GM21526 (cell line): ENCODE measurements around the gene PTPRZ1.

Source experiments
- ATAC-seq: cut with Tn5 transposase; IDR thresholded peaks from one replicate; pipeline ENCODE4 v1.9.1; 2021; ENCODE audit warnings: moderate library complexity; ENCODE audit not compliant: unreplicated experiment, low FRiP score

Gene PTPRZ1

DNA sequence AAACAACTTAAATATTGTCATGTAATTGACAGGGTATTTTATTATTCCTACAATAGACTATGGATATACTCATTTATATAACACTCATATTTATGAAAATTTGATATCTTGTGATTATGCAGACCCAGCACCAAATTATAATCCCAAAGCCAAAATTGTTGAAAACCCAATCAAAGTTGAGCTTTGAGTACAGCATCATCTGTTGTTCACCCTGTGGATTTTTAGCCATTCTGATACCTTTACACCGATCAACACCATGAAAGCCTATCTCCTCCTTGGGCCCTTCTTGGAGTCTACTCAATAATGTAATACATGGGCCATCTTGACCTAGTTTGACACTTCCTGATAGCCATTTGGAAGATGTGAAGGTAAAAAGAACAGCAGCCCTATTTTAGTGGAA, 221.6 kb downstream of the PTPRZ1 start:
- no peak for ATAC-seq

DNA sequence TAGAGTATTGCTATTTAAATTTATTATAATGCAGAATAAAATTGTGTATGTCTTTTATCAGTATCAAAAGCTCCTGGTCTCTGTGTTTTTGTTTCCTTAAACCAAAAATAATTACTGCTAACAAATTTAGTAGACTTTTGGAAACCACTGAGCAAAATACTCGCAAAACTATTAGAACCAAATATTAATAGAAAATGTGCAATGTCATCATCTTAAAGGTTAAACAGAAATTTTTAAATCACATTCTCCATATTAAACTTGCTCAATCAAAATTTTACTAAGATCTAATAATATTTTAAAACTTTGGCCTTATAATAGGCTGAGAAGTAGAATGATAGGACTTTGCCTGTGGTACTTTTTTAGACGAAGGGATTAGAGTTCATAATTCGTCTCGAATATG, 222.7 kb downstream of the PTPRZ1 start:
- no peak for ATAC-seq

DNA sequence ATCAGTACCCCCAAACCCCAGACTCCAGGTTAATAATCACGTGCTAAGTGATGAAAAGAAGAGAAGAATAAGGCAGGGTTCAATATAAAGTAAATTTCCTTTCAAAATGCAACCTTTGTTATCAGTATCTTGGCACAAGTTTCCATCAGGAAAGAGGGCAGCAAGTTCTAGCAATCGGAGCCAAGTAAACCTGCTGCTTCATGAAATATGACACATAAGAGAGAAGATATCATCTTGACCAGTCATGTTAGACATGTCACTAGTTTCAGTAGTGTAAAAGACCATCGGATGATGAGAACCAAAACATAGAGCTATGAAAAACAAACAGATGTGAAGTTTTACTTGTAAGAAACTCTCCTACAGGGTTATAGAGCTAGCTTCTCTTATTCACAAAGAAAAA, 227.1 kb downstream of the PTPRZ1 start:
- ATAC-seq, result no peak

- no peak for ATAC-seq
Observed at GRCh38 chr7:122103064-122103463, 230.1 kb downstream of the PTPRZ1 start.
